Glomerular visceral epithelial cell (primary cell): Measurements from ENCODE around the gene DPF3.
A peak's percentile ranks its signal among the peaks of the same experiment; 100 is the strongest.

Experiments used
- DNase-seq: peaks from one replicate; pipeline ENCODE4 v3.0.0-alpha.2; 2016; ENCODE audit errors: extremely low spot score

The DPF3 gene

DNA sequence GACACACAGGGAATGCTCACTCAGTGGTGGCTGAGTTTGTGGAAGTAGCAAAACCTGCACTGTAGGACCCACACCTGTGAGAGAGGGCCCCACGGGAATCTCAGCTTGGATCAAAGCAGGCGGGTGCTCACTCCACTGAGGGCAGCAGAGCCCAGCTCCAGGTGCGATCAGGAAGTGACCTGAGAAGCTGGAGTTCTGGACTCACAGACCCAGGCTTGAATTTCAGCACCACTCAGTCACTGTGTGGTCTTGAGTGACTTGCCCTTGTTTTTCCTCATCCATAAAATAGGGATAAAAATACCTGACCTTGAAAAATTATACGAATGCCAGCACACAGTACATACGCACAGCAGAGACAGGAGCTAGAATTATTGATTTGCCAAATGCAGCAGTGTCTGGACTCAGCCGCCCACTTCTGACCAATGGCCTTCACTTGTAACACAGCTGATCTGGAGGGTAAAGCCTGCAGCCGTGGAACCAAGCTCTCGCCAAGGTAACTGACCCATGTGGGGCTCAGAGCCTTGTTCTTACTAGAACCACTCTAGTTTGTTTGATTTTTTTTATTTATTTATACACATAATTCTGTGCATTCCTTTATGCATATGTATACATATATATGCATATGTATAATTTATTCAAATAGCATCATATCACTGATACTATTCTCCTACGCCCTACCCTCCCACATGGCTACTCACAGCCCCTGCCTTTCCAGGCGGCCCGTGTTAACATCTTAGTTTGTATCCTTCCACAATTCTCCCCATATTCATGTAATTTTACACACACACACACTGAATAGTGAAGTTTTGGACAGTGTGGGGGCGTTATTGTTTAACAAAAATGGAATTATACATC is 53.9 kb downstream of the DPF3 start:
- DNase-seq: no peak

DNA sequence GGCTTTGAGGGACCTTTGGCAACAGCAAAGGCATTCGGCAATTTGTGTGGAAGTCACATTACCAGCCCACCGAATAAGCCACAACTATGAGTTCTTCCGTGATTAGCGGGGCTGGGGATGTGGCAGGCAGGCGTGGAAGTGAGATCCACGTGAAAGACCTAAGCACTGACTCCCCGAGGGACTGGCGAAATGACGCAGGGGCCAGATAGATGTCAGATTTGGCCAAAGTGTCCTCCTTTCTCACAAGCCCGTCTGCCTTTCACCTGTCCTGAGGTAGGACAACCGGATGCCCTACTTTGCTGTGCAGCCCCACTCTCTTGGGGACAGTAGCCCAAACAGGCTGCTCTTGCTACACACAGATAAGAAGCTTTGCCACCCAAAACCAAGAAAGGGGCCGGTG is 54.5 kb downstream of the DPF3 start:
- DNase-seq: no peak

DNA sequence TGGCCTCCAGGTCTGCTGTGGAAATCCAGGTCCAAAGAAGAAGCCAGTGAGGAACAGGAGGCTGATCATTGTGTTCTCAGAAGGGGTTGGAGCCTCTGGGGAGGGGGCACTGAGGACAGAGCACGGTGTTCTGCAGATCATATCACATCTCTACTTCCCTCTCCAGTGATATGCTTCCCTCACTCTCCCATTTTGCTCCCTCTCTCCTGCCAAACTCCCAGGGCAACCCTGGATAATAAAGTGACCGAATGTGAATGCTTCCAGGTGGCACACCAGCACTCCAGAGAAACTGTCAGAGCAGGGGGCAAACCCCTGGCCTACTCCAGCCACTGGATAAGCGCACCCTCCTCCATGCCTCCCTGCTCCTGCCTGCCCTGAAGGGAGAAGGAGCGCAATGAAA is 57.8 kb downstream of the DPF3 start:
- DNase-seq: no peak

DNA sequence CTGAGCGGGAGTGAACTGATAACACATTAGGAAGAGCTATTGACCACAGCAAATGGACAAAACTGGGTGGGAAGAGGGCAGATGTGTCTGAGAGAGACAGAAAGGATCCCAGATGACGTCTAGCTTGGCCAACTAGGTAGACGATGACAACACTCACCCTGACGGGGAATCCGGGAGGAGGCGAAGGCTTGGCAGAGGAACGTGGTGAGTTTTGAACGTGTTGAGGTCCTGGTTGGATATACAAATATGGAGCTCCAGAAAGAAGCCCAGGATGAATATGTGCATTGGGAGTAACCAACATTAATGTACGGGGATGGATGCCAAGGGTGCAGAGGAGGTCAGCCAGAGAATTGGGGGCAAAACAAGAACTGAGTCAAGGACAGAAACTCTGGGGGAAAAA is 60.7 kb downstream of the DPF3 start:
- DNase-seq: no peak

DNA sequence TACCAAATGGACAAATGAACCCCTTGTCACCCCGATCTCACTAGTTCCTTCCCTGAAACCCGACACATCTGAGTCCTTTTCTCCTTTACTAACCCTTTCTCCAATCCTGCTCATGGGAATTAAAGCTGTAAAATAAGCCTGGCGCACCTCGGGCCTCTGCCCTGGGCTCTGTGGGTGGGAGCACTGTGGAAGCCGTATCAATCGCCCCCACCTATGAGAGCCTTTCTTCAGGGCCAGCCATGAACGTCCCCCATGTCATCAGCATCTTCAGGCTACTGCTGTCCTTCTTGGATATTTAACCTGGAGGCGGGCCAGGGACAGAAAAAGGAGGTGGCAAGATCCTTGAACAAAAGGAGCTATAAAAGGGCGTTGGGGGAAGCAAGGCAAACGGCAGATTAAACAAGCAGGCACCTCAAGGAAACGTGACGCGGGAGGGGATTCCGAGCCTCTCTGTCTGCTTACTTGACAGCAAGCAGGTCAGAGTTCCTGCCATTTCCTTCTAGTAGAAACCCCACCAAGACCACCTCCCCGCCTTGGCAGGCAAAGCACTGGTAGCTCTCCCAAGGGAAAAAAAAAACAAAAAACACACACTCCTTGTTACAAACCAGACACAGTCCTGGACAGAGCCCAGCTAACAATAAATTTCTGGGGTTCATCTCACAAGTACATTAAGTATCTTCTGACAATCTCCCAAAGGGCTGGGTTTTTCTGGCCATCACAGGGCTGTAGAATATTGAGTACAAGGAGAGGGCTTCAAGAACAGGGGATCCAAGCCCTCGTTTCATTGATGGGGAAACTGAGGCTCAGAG is 62.9 kb downstream of the DPF3 start:
- no peak for DNase-seq

DNA sequence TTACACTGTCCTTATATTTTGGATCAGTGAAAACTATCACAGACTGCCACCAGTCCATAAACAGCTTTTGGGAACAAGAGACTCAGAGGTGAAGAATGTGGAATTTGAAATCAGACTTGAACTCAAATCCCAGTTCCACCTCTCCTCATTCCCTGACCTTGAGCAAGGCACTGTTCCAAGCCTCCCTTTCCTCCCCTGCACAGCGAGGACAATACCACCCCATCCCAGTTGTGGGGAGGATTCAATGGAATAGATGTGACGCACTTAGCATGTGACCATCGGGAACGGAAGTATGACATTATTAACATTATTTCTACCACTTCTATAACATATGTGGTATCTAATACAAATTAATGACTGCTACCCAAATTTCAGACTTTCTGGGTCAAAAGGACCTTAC is 63.5 kb downstream of the DPF3 start:
- DNase-seq: no peak

DNA sequence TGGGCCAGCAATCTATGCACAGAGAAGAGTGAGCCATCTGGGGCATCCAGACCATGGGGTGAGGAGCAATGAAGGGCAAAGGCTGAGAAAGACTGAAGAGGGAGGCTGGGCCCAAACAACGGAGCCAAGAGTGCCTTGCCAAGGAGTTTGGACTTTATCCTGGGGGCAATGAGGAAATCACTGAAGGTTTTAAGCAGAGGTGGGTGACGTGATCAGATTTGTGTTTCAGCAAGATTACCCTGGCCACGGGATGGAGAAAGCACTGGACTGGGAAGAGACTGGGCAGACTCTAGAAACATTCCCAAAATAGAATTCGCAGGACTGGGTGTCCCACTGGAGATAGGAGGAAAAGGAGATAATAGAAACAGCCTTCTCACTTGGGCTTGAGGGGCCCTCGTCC is 65.3 kb downstream of the DPF3 start:
- no peak for DNase-seq

DNA sequence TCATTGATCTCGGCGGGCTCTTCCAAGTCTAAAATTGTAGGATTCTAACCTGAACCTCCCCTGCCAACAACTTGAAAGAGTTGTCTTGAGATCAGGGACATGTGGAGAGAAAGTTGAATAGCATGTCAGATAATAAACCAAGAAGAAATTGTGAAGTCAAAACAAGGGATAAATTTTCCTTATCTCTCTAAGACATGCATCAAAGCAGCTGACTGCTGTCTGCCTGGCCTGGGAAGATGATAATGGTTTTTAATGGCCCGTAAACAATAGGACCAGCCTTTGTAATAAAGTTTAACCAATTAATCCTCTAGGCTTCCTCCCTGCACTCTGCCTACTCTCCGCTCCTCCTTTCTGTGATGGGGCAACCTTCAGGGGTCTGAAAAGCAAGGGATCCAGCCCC is 67.9 kb downstream of the DPF3 start:
- DNase-seq: no peak

DNA sequence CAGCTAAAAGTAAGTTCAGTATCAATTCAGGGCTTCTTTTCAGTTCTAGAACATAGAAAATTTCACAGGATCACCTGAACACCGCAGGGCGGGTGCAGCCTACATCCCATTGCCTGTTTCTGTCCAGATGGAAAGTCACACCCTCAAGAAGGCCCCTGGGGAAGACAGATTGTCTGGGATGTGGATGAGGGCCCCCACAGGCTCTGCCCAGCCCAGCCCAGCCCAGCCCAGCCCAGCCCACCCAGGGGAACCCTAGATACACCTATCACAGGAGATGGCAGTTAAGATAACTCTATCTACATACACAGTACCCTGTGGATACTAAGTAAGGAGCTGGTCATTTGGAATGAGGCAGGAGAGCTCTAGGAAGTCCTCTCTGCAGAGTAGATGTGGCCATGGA is 68.4 kb downstream of the DPF3 start:
- no peak for DNase-seq

DNA sequence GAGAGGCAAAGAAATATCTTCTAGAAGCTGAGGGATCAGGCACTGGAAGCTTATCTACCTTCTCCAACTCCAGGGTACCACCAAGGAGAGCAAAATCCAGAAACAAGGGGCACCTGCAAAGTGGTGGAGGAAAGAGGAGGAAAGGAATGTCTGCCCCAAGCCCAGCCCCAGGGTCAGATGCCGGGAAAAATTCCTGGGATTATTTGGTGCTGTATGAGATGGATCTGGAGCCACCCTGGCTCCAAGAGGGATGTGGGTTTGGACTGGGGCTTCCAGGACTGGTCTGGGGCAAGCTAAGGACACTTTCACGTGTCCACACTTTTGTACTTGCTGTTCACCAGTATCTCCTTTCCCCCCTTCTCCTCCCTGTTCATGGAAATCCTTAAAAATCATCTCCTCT is 69.8 kb downstream of the DPF3 start:
- DNase-seq: no peak

DNA sequence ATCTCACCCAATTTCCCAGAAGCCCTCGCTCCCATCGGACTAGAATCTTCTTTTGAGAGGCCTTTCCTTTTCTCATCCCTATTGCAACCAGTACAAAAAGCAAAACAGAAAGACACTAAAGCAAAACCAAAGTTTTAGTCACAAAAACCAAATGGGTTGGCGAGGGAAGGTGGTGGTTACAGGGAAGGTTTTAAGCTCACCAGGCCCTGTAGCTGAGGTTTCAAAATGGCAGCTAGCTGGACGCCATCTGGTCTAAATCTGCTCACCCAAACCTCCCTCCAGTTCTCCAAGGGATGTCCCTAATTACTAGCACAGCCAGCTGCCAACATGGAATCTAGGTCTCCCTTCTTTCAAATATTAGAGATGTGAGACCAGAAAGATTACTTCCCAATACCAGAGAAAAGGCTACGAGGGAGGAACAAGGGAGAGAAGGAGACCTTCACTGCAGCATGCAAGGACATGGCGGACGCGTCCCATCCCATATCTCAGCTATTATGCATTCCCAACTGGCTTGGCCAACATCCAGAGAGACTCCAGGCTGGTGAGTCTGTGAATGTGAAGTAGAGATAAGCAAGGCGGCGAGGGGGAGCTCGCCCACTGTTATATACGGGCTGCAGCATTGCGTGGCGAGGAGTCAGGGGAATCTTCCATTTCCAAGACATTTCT is 70.8 kb downstream of the DPF3 start:
- no peak for DNase-seq

DNA sequence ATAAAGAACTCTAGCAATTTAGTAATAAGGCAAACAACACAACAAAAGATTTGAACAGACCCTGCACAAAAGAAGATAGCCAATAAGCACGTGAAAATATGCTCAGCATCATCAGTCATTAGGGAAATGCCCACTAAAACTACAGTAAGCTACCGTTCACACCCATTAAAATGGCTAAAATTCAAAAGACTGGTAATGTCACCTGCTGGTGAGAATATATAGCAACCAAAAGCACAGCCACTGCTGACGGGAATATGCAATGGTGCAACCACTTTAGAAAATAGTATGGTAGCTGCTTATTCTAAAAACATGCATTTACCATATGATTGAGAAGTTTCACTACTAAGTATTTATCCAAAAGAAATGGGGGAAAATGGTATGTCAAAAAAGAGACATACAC is 74.9 kb downstream of the DPF3 start:
- no peak for DNase-seq

DNA sequence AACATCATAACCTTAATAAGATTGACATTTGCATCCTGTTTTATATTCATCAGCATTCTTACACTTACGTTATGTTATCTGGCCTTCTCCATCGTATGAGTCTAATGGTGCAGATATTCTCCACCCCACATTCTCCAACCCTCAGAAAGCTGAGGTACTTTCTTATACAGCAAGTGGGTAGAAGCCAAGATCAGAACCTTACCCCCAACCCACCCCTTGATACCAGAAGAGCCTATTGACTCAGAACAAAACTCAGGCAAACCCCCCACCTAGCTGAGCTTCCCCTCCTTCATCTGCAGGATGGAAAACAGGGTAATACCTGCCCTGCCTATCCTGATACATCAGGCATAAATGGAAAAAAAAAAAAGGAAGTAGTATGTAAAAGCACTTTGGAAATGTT is 77.6 kb downstream of the DPF3 start:
- no peak for DNase-seq

DNA sequence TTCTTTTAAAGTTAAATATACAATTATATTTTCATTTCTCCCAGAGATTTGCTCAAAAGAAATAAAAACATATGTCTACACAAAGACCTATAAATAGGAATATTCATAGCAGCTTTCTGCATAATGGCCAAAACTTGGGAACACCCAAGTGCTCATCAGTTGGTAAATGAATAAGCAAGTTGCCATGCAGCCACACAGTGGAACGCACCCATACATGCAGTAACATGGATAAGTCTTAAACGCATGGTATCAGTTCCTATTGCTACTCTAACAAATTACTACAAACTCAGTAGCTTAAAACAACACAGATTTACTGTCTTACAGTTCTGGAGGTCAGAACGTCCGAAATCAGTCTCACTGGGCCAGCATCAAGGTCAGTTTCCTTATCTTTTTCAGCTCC is 78.5 kb downstream of the DPF3 start:
- no peak for DNase-seq

DNA sequence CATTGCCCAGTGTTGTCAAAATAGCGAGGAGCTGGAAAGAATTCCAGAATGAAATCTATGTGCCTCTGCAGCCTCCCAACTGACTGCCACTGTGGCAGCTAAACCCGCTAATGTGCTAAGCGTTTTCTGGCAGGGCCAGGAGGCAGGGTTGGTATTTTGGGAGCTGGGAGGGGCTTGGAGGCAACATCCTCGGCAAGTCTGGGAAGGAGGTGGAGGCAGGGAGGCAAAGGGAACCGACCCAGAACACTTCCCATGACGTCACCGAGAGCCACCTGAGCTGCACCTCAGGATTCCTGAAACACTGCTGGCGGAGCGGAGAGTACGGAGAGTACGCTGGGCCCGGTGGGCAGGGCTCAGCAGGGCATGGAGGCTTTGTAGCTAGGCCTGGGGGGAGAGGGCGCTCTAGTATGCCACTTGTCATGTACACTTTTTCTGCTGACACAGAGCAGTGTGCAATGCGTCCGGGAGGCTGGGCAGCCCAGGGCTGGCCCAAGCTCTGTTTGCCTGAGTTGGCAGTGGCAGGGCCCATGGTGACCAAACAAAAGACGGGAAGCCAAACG is 81.5 kb downstream of the DPF3 start:
- DNase-seq: no peak

DNA sequence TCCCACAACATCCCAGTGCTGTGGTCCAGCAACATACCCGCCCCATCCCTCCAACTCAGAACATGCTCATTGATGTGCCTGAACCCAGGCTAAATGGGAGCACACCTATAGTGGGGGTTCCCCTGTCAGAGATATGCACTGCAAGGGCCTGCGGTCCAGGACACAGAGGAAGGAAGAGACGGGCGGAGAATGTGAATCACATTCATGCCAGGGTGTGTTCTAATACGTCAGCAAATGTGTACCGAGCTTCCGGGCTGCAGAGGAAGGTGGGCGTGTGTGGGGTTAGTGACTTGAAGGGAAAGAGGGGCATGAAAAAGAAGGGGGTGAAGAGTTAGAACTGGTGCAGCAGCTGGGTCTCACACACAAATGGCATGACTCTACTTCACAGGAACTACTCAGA is 83.7 kb downstream of the DPF3 start:
- no peak for DNase-seq

DNA sequence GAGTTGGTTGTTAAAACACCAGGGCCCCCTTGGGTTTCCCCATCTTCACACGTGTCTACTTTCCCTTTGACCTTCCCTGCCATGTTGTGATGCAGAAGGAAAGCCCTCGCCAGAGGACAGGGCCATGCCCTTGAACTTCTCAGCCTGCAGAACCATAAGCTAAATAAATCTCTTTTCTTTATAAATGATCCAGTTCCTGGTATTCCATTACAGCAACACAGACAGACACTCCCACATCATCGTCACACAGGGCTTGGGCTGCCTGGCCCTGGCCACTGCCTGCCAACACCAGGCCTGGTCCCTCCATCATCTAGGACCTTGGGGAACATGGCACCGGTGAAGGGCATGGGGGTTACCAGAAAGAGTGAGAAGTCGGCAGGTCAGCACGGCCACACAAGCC is 84.8 kb downstream of the DPF3 start:
- no peak for DNase-seq

DNA sequence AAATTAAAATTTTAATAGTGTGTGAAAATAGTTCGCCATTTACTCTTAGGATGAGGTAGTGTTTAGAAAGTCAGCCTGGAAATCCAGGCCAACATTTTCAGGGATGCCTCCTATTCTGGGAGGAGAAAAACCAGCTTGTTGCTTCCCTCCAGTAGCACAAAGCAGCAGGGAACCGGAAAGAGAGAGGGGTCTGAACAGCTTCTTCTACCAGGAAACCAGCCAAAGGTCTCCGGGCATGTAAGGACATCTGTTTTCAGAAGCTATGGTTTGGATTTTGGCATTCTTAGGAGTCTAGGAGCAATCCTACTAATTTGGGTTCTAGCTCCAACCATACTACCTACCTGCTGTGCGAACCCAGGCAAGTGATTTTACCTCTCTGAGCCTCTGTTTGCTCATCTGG is 85.3 kb downstream of the DPF3 start:
- DNase-seq: no peak

DNA sequence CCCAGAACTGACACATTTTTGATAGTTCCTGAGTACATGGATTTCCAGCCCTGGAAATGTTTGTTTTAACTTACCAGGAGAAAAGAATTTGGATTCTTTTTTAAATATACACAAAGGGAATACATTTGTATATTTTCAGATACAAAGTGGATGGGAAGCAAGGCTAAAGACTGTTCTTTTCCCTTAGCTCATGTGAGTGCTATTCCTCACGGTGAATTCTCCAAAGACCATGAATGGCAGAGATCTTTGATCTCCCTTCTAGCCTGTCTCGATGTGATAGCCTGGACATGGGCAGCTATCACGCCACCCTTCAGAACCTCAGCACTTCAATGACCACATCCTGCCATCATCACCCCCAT is 91.3 kb downstream of the DPF3 start:
- no peak for DNase-seq

DNA sequence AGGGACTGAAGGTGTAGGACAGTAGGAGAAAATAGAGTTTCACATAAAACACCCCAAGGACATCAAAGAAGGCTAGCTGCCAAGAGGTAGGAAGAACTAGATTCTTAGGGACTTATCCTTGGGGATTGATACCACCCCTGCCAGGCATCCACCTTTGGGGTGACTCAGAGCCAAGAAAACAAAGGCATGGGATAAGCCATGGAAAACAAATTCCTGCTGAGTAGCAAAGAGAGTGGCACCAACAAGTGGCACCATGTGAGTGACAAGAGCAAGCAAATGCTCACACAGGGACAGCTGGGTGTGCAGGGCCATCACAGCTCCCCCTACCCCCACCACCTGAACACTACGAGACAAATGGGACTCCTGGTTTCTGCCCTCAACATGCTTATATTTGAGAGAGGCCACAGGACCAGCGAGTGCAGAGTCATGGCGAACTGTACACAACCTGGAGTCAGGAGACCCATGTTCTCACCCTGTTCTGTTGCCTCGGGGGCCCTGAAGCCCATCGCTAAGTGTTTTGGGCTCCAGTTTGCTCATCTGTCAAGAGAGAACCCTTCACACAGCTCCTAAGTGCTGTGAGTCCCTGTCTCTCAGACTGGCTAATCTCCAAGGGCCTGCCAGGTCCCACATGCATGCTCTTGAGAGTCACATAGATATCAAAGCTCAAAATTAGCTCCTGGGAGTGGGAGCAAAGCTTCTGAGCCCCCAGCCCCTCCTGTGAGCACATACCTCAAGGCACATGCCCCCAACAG is 91.9 kb downstream of the DPF3 start:
- no peak for DNase-seq

DNA sequence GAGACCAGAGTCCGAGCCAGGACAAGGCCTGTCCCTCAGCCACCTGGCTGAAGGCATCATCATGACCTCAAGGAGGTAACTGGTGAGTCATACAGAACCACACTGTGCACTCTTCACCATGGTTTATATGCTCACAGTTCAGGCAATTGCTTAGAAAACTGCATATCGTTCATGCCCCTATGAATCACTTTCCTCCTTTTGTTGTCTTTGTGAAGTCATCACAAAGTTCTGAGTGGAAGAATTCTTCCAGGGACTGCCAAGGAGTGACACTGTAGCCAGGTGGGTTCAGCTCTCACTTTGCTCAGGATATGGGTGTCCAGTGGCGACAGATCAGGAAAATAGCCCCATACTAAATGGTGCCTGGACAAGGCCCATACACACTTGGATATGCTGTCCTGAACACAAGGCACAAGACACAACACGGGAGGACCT is 92.5 kb downstream of the DPF3 start:
- peak; percentile 92 for DNase-seq
